Mesothelial cell of epicardium (in vitro differentiated cells): ENCODE data around the gene LAG3. TPM values are rescaled to one million over a fixed set of nuclear protein-coding genes. Genes with fewer than 3 reads are reported as not detected.

Experiments
- DNase-seq, 2 experiments: peaks; one replicate each; pipeline ENCODE4 v3.0.0; 2021; ENCODE audit warnings: low spot score in 2 of 2; ENCODE audit not compliant: unreplicated experiment in 2 of 2
- H3K27ac Mint-ChIP-seq: 2 replicates; pipeline ENCODE4 v1.8.0; 2021; ENCODE audit warnings: mixed read lengths
- H3K27me3 Mint-ChIP-seq: 2 replicates; pipeline ENCODE4 v1.8.0; 2021; ENCODE audit warnings: low read depth, mixed read lengths
- H3K36me3 Mint-ChIP-seq: 2 replicates; pipeline ENCODE4 v1.8.0; 2021; ENCODE audit warnings: mixed read lengths
- H3K4me1 Mint-ChIP-seq: 2 replicates; pipeline ENCODE4 v1.8.0; 2021; ENCODE audit warnings: mixed read lengths
- H3K4me3 Mint-ChIP-seq: 2 replicates; pipeline ENCODE4 v1.8.0; 2021; ENCODE audit warnings: mild to moderate bottlenecking, moderate library complexity, mixed read lengths
- H3K9me3 Mint-ChIP-seq: 2 replicates; pipeline ENCODE4 v1.8.0; 2021; ENCODE audit warnings: mixed read lengths
- total RNA-seq: library from RNA; stranded (reverse); gene quantifications from 3 replicates; pipeline ENCODE4 v1.2.1, GENCODE V29; 2021
- TF ChIP-seq, protein P1 (sequence below): fragments of 200-600 bp; sonication (generic); IDR thresholded peaks from one replicate; pipeline ENCODE4 v1.5.0; 2021; ENCODE audit warnings: antibody characterized with exemption; ENCODE audit not compliant: unreplicated experiment

The LAG3 gene
- total RNA-seq, 1 donor from 2014 or later = 3.8 TPM

DNA sequence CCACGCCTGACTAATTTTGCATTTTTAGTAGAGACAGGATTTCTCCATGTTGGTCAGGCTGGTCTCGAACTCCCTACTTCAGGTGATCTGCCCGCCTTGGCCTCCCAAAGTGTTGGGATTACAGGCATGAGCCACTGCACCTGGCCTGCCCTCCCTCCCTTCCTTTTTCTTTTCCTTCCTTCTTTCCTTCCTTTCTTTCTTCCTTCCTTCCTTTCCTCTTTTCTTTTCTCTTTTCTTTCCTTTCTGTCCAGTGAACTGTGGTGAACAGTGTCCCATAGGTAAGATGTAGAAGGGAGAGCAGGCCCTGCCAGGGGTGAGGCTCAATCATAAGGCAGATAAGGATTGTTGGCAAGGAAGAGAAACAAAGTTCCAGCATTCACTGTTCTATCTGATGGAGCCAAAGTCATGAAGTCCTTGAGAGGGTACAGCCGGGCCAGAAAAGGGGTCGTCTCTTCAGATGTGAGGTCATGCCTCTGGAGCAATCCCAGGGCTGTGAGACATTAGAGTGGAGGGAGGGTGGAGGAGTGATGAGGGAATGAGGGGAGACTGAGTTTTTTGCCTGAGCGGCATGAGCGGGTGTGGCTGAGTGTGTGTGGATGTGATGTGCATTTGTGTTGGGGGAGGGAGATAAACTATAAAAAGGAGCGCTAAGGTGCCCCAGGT is 15.2 kb upstream of the LAG3 start:
- H3K36me3 Mint-ChIP-seq = no peaks in the 10 kb centered on the region

DNA sequence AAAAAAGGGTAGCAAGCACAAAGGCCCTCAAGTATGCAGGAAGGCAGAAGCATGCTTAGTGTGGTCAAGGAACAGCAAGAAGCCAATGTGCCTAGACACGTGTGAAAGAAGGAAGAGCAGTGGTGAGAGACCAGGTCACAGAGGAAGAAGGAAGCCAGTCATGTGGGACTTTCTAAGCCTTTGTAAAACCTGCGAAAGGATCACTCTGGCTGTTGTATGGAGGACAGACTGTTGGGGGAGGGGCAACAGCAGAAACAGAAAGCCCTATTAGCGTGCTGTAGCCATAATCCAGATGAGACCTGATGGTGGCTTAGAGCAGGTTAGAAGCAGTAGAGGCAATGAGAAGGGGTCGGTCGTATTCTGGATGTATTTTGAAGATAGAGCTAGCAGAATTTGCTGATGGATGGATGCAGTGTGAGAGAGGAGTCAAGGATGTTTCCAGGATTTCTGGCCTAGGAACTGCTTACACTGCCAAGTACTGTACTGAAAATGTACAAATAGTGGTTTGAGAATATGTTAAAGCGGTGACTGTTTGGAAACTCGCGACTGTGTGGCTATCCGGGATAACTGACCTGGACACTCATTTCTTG is 13.7 kb upstream of the LAG3 start:
- H3K4me3 Mint-ChIP-seq = no peak overlapping the region
- H3K9me3 Mint-ChIP-seq = peaks cover 3% of the 10 kb centered on the region
- TF ChIP-seq, protein P1, sequence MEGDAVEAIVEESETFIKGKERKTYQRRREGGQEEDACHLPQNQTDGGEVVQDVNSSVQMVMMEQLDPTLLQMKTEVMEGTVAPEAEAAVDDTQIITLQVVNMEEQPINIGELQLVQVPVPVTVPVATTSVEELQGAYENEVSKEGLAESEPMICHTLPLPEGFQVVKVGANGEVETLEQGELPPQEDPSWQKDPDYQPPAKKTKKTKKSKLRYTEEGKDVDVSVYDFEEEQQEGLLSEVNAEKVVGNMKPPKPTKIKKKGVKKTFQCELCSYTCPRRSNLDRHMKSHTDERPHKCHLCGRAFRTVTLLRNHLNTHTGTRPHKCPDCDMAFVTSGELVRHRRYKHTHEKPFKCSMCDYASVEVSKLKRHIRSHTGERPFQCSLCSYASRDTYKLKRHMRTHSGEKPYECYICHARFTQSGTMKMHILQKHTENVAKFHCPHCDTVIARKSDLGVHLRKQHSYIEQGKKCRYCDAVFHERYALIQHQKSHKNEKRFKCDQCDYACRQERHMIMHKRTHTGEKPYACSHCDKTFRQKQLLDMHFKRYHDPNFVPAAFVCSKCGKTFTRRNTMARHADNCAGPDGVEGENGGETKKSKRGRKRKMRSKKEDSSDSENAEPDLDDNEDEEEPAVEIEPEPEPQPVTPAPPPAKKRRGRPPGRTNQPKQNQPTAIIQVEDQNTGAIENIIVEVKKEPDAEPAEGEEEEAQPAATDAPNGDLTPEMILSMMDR = no peak
- peaks cover 30% of the 10 kb centered on the region for H3K4me1 Mint-ChIP-seq
- H3K27me3 Mint-ChIP-seq = no peaks in the 10 kb centered on the region
- no peak overlapping the region for H3K27ac Mint-ChIP-seq
- no peak for DNase-seq
- H3K36me3 Mint-ChIP-seq = no peaks in the 10 kb centered on the region

More for the DNA sequence above, 15.2 kb upstream of the LAG3 start:
- DNase-seq = no peak
- Mint-ChIP-seq H3K9me3 (peaks cover under 1% of the 10 kb centered on the region), H3K27me3 (no peaks in the 10 kb centered on the region), H3K4me1 (peaks cover 22% of the 10 kb centered on the region), H3K4me3 (no peak overlapping the region), H3K27ac (peak overlapping the region; percentile 8)
- TF ChIP-seq, protein P1 = no peak

DNA sequence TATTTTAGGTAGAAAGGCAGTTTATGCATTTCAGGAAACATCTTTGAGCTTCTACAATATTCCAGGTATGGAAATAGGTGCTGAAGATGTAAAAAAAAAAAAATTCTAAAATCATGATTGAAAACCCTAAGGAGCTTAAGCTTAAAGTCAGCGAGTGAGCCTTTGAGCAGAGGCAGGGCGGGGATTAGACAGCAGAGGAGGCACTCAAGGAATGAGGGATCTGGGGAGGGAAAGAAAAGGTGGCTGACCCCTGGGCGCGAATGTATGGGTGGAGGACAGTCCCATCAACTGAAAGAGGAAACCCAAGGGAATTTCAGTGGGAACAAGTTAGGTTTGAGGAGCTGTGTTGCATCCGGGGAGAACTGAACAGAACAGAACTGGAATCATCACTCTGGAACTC is 12.6 kb upstream of the LAG3 start:
- H3K27ac Mint-ChIP-seq = no peak overlapping the region
- no peak overlapping the region for H3K4me3 Mint-ChIP-seq
- TF ChIP-seq, protein P1 = no peak
- DNase-seq = no peak
- H3K36me3 Mint-ChIP-seq = no peaks in the 10 kb centered on the region
- peaks cover 30% of the 10 kb centered on the region for H3K4me1 Mint-ChIP-seq
- H3K27me3 Mint-ChIP-seq = no peaks in the 10 kb centered on the region
- H3K9me3 Mint-ChIP-seq = peaks cover 3% of the 10 kb centered on the region

DNA sequence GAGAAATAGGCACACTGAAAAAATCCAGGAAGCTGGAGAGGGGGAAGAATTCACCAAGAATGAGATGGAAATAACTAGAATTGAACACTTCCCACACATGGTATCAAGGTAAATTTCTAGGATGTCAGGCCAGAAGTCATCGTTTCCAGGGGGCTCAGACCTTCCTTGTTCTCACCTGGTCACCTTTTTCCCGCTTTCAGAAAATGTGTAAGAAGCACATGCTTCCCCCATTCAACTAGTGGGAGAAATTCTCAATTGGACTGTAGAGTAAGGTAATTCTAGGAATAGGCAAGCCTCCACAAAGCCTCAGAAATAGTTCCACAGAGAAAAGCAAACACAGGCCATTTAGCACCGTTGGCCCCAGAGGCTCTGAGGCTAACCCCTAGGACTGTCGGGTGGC is 8.9 kb upstream of the LAG3 start:
- Mint-ChIP-seq H3K4me3 (peak overlapping the region; percentile 46), H3K27me3 (no peaks in the 10 kb centered on the region)
- TF ChIP-seq, protein P1 = no peak

DNA sequence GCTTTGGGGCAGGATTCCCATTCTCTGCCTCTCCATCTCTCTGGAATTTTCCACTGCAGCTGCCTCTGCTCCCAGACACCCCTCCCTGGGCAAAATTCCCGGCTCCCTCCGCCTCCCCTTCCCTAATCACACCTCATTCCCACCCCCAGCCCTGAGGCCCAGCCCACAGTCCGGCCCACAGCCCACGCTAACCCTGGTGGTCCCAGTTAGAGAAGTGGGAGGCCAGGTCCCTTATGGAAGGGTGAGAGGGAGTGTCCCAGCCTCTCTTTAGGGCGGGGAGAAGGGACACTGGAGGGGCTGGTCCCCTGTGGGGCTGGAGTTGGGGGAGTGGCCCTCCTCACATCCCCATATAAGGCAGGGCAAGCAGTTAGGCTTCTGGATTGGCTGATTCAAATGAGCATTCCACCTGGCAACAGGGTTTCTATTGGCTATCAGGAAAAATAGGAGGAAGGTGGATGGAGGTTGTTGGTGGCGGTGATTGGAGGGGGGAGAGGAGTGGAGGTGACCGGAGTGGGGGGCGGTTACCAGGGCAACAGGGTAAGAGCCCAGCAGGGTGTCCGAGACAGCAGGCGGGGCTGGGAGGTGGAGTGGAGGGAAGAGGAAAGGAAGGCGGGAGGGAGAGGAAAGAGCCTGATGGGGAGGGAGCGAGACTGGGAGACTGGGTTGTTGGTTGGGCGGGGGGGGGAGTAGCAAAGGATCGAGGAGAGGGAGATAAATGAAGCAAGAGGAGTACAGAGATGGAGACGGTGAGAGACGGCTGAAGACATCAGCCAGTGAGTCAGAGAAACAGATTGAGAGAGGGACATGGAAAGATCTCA is 8.1 kb upstream of the LAG3 start:
- DNase-seq = peak; percentile 82 to 85
- TF ChIP-seq, protein P1 = no peak
- H3K4me3 Mint-ChIP-seq = peak overlapping the region; percentile 46
- H3K27me3 Mint-ChIP-seq = no peaks in the 10 kb centered on the region
- peaks cover 53% of the 10 kb centered on the region for H3K4me1 Mint-ChIP-seq
- no peaks in the 10 kb centered on the region for H3K36me3 Mint-ChIP-seq
- H3K27ac Mint-ChIP-seq = peak overlapping the region; percentile 91
- peaks cover 3% of the 10 kb centered on the region for H3K9me3 Mint-ChIP-seq

More for the DNA sequence above, 8.9 kb upstream of the LAG3 start:
- Mint-ChIP-seq H3K27ac (peak overlapping the region; percentile 91), H3K36me3 (no peaks in the 10 kb centered on the region), H3K9me3 (peaks cover 3% of the 10 kb centered on the region), H3K4me1 (peaks cover 45% of the 10 kb centered on the region)
- no peak for DNase-seq
